HG02798 (cell line): ENCODE measurements around the gene ENGASE.
"Not testable (repeated sequence)": the region's sequence is repeated elsewhere in the genome, so short reads cannot be mapped to it uniquely, and the experiment has no call there.

ENCODE experiments used
- ATAC-seq: cut with Tn5 transposase; IDR thresholded peaks from one replicate; pipeline ENCODE4 v1.9.1; 2021; ENCODE audit warnings: mild to moderate bottlenecking; ENCODE audit not compliant: unreplicated experiment, poor library complexity

The ENGASE gene

GRCh38 chr17:79050551-79050950, 24.1 kb upstream of the ENGASE start:
- ATAC-seq: no peak

GRCh38 chr17:79051306-79051705, 23.3 kb upstream of the ENGASE start:
- no peak for ATAC-seq

GRCh38 chr17:79052131-79052530, 22.5 kb upstream of the ENGASE start:
- ATAC-seq: no peak

- no peak for ATAC-seq
Measured at GRCh38 chr17:79053251-79053925, 21.2 kb upstream of the ENGASE start.

- no peak for ATAC-seq
Measured at GRCh38 chr17:79054200-79054960, 20.2 kb upstream of the ENGASE start.

GRCh38 chr17:79055197-79055596, 19.4 kb upstream of the ENGASE start:
- no peak for ATAC-seq

GRCh38 chr17:79057737-79058385, 16.8 kb upstream of the ENGASE start:
- ATAC-seq: no peak

- ATAC-seq: no peak
Measured at GRCh38 chr17:79062691-79063090, 11.9 kb upstream of the ENGASE start.

GRCh38 chr17:79064026-79064425, 10.6 kb upstream of the ENGASE start:
- ATAC-seq: no peak

- no peak for ATAC-seq
Measured at GRCh38 chr17:79065105-79065670, 9.4 kb upstream of the ENGASE start.

GRCh38 chr17:79066963-79067362, 7.7 kb upstream of the ENGASE start:
- ATAC-seq: no peak

- ATAC-seq: no peak
Measured at GRCh38 chr17:79070266-79070880, 4.3 kb upstream of the ENGASE start.

GRCh38 chr17:79071161-79071740, 3.4 kb upstream of the ENGASE start:
- ATAC-seq: no peak

- ATAC-seq: no peak
Measured at GRCh38 chr17:79072544-79072943, 2.1 kb upstream of the ENGASE start.

- ATAC-seq: no peak
Measured at GRCh38 chr17:79073016-79073705, 1.5 kb upstream of the ENGASE start.

- ATAC-seq: no peak
Measured at GRCh38 chr17:79073706-79074088, 927 bp upstream of the ENGASE start.

GRCh38 chr17:79074121-79074648, 439 bp upstream of the ENGASE start:
- ATAC-seq: not testable (repeated sequence)

GRCh38 chr17:79075446-79075750, 774 bp downstream of the ENGASE start:
- ATAC-seq: peak; percentile 16

GRCh38 chr17:79075861-79076406, 1.3 kb downstream of the ENGASE start:
- ATAC-seq: no peak
